HUDEP-2 (cell line): Measurements from ENCODE around the gene SLC6A19.
"Not testable (repeated sequence)": the region's sequence is repeated elsewhere in the genome, so short reads cannot be mapped to it uniquely, and the experiment has no call there.

Experiments
- DNase-seq, 76 experiments: peaks; one replicate each; lab custom pipeline; 2025; ENCODE audit not compliant: unreplicated experiment in 76 of 76; lab: John Stamatoyannopoulos, UW

Gene SLC6A19

GRCh38 chr5:1201327-1202025 lies at the start of gene SLC6A19:
Gene SLC6A19 (plus strand): TSS chr5:1201595. CDS start chr5:1201651, 56 bp downstream.
- DNase-seq = peak in 74 of 76 experiments; percentile 25 to 92 (median 76)

DNA sequence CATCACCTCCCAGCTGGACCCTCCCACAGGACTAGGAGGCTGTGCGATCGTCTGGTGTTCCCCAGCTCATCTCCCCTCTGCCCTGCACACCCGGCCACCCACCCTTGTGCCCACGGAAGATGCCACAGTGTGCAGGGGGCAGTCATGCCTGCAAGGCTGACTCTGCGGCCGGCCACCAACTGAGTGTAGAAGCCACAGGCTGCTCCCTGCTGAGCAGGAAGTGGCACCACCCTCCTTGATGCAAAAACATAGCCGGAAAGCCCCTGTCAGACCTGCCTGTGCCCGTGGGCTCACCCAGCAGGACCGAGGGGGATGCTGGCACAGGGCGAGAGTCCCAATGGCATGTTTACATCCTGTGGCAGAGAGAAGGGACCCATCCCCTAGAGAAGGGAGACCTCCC lies 49.2 kb upstream of the SLC6A19 start:
- no peak for DNase-seq

- DNase-seq = no peak
These were observed 48.6 kb upstream of the SLC6A19 start for GRCh38 chr5:1152771-1153282.

GRCh38 chr5:1153428-1153827 lies 48.0 kb upstream of the SLC6A19 start:
- no peak for DNase-seq

DNA sequence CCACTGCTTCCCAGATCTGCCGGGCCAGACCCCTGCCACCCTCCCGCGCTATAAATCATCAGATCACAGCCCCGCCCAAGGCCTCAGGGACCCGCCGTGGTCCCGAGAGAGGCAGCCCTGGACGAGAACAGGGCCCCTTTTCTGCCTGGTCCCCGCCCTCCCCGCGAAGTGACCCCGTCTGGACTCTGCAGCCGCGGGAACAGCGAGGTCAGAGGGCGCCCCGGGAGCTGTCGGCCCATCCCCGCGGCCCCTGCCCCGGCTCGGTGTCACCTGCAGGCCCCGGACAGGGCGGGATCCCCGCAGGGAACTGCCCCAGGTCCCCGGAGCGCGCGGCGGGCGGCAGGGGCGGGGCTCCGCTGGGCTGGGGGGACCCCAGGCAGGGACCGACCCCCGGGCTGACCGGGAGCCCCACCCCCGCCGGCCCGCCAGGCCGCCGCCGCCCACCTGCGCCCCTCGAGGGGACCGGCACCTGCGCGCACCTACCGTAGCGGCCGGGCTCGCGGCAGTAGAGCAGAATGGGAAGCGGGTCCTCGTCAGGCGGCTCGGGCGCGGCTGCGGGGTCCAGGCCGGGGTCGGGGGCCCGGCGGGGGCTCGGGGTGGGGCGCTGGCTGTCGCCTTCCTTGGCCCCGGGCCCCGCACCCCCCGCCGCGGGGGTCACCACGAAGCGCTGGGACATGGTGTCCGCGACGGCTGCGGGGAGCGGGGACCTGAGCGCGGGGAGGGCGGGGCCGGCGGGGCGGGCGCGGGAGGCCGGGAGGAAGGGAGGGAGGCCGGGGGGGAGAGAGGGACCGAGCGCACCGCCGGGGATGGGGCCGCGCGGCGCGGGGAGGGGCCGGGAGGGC lies 46.0 kb upstream of the SLC6A19 start:
- DNase-seq = no peak

- DNase-seq = no peak
These were observed 45.2 kb upstream of the SLC6A19 start for GRCh38 chr5:1156033-1156753.

- no peak for DNase-seq
These were observed 44.5 kb upstream of the SLC6A19 start for GRCh38 chr5:1156754-1157460.

GRCh38 chr5:1157461-1157986 lies 43.9 kb upstream of the SLC6A19 start:
- not testable (repeated sequence) for DNase-seq

DNA sequence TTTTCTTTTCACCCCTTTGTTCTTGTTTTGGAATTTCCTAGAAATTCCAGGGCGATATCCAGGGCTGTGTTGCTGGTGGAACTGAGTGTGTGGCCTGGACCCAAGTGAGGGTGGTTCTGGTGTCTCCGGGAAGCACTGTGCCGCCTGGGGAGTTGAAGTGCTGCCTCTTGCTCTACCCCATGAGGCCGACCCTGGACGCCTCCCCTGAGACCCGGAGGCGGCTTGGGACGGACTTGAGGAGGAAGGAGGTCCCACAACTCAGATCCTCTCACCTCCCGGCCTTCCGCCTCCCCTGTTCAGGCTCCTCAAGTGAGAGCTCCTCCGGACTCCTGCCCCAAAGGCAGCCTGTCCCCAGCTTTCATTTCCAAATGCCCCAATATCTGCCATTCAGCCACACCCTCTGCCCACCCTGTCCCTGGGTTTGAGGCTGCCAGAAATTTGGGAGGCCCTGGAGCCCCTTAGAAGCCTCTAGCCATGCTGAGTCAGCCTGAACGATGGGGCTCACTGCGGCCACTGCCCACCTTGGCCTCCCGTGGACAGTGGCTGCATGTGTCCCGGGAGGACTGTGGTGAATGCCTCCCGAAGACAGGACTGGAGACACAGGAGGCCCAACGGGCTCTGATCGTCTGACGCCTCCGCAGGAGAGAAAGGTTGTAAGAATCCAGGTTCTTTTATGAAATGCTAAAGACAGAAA lies 42.6 kb upstream of the SLC6A19 start:
- no peak for DNase-seq

DNA sequence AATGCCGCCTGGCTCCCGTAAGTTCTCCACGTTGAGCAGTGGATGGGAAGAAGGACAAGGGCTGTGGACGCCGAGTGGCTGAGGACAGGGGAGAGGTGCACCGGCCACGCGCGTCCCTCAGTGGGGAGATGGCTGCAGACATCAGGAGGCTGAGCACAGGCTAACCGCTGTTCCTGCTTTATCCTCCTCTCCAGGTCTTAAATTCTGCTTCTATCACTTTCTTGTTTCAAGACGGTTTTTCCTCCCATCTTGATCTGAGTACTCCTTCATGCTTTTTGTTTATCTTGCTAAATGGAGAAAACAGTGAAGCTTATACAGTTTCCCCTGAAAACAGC lies 42.1 kb upstream of the SLC6A19 start:
- DNase-seq = no peak

- no peak for DNase-seq
These were observed 41.5 kb upstream of the SLC6A19 start for GRCh38 chr5:1159774-1160406.

DNA sequence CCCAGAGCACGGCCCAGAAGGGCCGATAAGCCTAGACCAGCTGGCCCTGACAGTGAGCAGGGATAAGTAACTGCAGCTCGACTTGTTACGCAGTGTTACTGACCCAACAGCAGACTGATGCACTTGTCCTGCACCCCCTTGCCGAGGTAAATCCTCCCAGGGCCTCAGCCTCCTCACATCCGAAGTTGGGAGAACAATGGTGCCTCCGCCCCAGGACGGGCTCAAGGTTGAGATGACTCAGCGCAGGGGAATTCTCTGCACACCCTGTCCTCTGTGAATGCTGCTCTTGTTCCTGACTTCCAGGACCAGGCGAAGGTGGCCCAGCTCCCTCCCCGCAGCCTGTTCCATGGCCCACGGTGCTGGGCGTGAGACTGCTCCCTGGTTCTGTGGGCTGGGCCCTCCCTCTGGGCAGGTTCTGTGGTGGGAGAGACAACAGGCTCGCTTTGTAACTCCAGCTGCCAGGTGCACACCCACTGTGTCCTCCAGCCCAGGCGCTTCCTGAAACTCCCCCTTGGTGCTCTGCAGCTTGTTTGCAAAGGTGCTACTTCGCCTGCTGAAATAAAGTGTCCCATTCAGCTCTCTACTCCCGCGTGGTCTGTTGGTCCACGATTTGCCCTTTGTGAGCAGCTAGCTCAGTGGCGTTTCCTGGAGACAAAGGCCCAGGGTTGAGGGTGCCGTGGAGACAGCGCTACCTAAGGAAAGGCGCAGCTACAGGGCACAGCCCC lies 40.1 kb upstream of the SLC6A19 start:
- DNase-seq = no peak

DNA sequence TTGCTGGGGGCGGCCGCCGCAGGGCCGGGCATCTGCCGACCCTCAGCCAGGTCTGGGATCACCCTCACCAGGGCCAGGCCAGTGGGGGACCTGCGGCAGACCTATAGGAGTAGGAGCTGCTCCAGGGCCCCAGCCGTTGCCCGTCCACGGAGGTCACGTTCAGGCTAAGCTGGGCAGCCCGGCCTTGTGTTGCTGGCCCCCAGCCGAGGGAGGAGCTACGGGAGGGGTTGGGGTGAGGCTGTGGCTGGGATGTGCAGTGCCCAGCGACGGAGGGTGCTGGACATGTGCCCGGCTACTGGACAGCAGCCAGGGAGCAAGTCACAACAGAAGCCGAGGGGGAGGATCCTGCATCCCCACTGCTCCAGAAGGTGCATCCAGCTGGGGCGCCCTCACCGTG lies 39.6 kb upstream of the SLC6A19 start:
- DNase-seq = peak in 4 of 76 experiments; percentile 17 to 32 (median 26)

DNA sequence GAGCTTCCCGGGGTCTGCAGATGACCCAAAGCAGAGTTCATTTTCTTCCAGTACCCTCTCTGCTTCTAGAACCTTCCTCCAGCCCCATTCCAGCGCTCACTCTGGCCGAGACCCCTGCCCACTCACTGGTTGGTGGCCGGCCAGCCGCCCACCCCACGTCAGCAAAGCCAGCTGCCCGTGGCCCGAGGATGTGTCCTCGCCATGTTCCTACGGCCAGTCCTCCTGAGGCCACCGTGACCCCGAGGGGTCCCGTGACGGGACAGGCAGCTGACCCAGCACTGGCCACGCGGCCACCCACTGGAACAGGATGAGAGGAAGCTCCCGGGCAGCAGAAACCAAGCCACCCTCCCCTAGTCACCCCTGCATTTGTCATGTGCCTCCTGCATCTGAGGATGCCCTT lies 39.1 kb upstream of the SLC6A19 start:
- no peak for DNase-seq

- DNase-seq = no peak
These were observed 38.6 kb upstream of the SLC6A19 start for GRCh38 chr5:1162751-1163150.

- no peak for DNase-seq
These were observed 38.0 kb upstream of the SLC6A19 start for GRCh38 chr5:1163366-1163765.

GRCh38 chr5:1163879-1164278 lies 37.5 kb upstream of the SLC6A19 start:
- no peak for DNase-seq

- DNase-seq = no peak
These were observed 36.4 kb upstream of the SLC6A19 start for GRCh38 chr5:1164696-1165630.
